NCI-H2227 (cell line): ENCODE data around the gene DNAH2.
"Not testable (repeated sequence)": the region's sequence is repeated elsewhere in the genome, so short reads cannot be mapped to it uniquely, and the experiment has no call there.

Experiments
- DNase-seq: peaks from one replicate; lab custom pipeline; 2025; ENCODE audit not compliant: unreplicated experiment; lab: John Stamatoyannopoulos, UW

The DNAH2 gene

DNA sequence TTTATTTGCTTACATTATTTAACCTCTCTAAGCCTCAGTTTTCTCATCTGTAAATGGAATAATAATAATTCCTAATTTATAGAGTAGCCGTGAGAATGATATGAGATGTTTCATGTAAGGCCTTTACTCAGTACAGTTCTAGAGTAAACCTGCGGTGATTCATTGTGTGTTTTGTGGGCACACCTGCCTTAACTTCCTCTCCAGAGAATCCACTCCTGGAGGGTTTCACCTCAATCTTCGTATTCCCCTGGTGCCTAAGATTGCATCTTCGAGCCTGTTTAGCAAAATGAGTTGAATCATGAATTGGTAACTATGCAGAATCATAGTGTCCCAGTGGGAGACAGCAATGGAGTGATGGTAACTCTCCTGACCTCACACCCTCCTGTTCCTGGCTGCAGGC is 52.3 kb downstream of the DNAH2 start:
- DNase-seq = no peak

- no peak for DNase-seq
These were observed 56.5 kb downstream of the DNAH2 start for GRCh38 chr17:7774055-7774521.

DNA sequence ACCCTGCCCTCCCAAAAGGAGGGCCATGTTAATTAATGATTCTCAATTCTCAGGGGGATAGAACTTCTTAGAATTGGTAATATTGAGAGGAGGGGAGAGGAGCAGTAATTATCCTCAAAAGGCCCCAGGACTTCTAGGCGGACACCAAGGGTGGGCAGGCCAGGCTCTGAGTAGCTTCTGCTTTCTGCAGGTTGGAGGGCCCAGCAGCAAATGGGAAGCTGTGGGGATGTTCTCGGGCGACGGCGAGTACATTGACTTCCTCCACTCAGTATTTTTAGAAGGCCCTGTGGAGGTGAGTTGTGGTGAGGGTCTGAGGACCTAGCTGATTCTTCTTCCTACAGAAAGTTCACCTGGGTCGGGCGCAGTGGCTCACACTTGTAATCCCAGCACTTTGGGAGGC is 57.5 kb downstream of the DNAH2 start:
- no peak for DNase-seq

DNA sequence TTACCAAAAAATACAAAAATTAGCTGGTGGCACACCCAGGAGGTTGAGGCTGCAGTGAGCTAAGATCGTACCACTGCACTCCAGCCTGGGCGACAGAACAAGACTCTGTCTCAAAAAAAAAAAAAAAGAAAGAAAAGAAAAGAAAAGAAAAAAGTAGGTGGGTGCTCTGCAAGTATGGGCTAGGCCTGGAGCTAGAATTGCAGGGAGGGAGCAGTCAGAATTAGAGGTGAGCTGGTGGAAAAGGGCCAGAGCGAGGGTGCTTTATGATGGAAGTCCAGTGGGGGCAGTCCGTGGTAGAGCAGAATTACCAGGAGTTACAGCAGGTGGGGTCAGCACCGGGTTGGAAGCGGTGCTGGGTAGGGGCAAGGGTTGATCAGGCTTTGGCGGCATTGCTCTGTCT is 59.5 kb downstream of the DNAH2 start:
- no peak for DNase-seq

GRCh38 chr17:7780736-7781135 is 63.2 kb downstream of the DNAH2 start:
- DNase-seq = no peak

- no peak for DNase-seq
These were observed 63.9 kb downstream of the DNAH2 start for GRCh38 chr17:7781429-7781828.

- no peak for DNase-seq
These were observed 64.7 kb downstream of the DNAH2 start for GRCh38 chr17:7782240-7782639.

DNA sequence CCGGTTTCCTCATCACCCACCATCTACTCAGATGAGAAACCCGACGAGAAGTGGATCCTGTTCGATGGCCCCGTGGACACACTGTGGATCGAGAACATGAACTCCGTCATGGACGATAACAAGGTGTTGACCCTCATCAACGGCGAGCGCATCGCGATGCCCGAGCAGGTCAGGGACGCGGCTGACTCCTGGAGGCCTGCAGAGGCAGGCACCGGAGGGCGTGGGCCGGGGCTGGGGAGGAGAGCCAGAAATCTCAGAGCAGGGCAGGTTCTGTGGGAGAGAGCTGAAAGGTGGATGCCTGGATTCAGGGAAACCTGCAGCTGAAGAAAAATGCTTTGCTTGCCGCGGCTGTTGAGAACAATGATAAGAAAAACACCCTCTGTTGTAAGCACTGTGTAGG is 69.3 kb downstream of the DNAH2 start:
- DNase-seq = no peak

DNA sequence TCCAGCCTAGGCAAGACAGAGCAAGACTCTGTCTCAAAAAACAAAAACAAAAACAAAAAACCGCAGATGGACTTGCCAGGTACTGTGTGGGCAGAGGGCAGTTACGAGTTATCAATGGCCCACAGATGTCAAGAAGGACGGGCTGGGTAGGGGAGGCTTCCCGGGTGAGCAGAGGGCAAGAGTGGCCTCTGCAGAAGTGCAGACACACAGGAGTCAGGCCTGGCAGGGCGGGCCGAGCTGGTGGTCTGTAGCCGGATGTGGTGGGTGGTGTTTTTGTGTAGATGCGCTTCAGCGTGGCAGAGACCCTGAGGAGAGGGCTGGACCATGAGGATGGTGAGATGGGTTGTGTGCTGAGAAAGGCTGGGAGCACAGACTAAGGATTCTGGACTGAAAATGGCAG is 71.6 kb downstream of the DNAH2 start:
- no peak for DNase-seq

DNA sequence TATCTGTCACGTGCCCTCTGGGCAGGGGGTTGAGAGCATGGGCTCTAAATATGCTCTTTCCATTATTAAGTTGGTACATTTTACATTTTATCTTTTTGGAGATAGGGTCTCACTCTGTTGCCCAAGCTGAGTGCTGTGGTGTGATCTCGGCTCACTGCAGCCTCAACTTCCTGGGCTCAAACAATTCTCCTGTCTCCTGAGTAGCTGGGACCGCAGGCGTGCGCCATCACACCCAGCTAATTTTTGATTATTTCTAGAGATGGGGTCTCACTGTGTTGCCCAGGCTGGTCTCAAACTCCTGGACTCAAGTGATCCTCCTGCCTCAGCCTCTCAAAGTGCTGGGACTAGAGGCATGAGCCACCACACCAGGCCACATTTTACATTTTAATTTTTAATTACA is 72.6 kb downstream of the DNAH2 start:
- no peak for DNase-seq

DNA sequence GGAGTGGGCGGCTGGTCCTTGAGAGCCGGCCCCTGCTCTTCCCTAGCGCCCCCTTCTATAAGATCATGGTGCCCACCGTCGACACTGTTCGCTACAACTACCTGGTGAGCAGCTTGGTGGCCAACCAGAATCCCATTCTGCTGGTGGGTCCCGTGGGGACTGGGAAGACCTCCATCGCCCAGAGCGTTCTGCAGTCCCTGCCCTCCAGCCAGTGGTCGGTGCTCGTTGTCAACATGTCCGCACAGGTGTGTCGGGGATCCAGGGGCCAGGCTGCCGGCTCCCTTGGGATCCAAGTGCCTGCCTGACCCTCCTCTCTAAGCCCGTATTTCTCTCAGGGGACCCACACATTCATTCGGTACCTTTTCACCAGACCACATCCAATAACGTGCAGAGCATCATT is 75.1 kb downstream of the DNAH2 start:
- no peak for DNase-seq

DNA sequence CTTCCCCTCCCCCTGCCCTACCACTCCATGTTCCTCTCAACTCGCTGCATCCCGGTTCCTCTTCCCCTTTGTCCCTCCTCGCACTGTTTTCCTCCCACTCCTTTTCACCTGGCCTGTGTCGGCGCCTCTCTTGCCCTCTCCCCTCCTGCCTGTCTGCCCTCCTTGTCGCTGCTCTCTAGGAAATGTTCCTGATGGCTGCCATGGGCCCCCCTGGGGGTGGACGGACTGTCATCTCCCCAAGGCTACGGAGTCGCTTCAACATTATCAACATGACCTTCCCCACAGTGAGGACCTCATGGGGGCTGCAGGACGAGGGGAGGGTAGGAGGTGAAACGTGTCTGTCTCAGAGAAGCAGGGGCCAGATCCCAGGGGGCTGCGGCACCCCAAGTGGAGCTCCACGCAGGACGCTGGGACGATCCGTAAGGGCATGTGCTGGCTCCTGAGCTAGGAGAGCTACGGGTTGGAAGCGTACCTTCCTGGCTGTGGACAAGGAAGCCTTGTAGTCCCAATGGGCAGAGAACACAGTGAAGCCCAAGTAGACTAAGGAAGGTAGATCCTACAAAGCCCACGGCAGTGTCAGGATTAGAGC is 76.6 kb downstream of the DNAH2 start:
- no peak for DNase-seq

GRCh38 chr17:7797976-7798375 is 80.4 kb downstream of the DNAH2 start:
- no peak for DNase-seq

DNA sequence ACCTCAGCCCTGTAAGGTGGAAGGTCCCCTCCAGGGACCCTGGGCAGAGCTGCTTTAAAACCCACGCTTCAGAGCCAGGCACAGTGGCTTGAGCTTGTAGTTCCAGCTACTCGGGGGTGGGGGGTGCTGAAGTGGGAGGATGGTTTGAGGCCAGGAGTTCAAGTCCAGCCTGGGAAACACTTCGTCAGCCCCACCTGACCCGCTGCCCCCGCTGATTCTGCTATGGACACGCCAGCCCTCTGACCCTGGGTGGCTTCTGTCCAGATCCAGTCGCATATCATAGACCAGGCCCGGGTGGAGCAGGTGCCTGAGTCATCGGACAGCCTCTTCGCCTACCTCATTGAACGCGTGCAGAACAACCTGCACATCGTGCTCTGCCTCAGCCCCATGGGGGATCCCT is 81.3 kb downstream of the DNAH2 start:
- DNase-seq = no peak

GRCh38 chr17:7803981-7804380 is 86.4 kb downstream of the DNAH2 start:
- no peak for DNase-seq

GRCh38 chr17:7806587-7806986 is 89.0 kb downstream of the DNAH2 start:
- DNase-seq = no peak

DNA sequence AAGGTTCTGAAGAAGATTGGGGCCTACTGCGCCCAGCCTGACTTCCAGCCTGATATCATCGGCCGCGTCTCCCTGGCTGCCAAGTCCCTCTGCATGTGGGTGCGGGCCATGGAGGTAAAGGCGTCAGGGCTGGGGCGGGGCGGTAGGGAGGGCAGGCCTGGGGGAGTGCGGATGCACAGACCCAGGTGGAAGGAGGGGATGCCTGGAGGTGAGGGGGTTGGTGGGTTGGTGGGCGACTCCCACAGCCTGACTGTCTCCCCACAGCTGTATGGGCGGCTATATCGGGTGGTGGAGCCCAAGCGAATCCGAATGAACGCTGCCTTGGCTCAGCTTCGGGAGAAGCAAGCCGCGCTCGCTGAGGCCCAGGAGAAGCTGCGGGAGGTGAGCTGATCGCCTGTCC is 89.7 kb downstream of the DNAH2 start:
- no peak for DNase-seq

DNA sequence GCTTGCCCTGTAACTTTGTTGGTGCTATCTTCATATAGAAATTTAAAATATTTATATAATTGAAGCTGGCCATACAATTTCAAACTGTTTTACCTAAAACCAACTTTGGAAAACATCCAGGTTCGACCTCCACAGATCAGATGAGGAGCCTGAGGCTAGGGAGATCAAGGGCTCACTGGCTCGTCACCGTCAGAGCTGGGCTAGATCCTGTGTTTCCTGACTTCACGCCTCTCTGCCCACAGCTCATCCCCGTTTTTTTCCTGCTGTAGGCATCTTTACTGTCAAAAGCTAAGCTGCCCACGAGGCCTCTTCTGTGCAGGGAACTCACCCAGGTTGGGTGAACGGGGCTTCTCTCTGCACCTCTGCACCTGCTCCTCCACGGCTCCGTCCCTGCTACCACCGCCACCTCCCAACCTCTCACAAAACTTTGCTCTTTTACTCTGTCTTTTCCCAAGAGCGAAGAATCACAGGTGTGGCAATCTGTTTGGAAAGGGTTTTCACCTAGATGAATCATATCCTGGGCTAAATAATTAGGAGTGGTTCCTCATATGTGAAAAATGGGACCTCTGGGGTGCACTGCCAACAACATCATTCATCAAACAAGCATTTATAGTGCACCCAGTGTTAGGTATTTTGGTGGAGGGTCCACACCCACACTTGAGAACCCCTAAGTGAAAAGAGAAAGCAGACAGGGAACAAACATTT is 91.7 kb downstream of the DNAH2 start:
- DNase-seq = no peak

- not testable (repeated sequence) for DNase-seq
These were observed 92.3 kb downstream of the DNAH2 start for GRCh38 chr17:7809791-7810343.

DNA sequence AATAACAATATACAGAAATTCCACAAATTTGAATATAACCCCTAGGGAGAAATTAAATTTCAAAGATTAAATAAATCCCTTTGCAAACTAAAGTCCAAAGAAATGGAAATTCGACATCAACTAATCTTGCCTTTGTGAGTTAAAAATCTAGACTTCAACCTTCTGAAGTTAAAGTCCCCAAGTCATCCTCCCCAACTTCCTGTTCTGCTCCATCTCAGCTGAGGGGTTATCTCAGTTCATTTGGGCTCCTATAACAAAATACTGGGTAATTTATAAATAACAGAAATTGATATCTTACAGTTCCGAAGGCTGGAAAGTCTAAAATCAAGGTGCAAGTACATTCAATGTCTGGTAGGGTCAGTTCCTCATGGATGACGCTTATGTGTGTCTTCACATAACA is 93.7 kb downstream of the DNAH2 start:
- DNase-seq = no peak

GRCh38 chr17:7814969-7815368 is 97.4 kb downstream of the DNAH2 start:
- DNase-seq = no peak

DNA sequence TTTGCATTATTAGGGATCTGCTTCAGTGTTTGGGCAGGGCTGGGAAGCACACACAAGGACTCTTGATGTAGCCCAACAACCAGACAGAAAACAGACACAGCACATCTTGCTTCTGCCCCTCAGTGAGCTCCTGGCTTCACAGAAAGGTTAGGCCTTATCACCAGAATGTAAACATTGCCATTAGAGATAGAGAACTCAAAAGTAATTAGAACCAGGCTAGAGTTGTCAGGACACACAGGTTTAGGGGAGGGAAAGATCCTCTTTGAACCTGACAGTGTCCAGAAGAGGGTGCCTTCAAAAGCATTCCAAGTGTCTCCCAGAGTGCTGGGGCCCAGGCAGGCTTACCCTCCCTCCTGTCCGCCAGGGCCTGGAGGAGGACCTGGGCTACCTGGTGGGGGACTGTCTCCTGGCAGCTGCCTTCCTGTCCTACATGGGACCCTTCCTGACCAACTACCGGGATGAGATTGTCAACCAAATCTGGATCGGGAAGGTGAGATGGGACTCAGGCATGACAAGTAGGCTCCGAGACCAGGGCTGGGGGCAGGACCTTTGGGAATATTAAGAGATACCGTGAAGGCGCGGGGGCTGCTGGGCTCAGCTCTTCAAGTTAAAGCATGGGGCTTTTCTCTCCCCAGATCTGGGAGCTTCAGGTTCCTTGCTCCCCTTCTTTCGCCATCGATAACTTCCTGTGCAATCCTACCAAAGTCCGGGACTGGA is 99.5 kb downstream of the DNAH2 start:
- no peak for DNase-seq
